Ramos (cell line): Measurements from ENCODE around the gene WFDC8.
"Not testable (repeated sequence)": the region's sequence is repeated elsewhere in the genome, so short reads cannot be mapped to it uniquely, and the experiment has no call there.

Source experiments
- in situ Hi-C: fragments of 300-500 bp; cut with MboI; formaldehyde crosslinking; loops from one replicate; pipeline ENCODE4 v1.14.3; 2022; ENCODE audit warnings: low sequenced_read_pairs; ENCODE audit not compliant: unreplicated experiment

The WFDC8 gene

GRCh38 chr20:45579184-45579583 is at the start of gene WFDC8:
WFDC8 (minus strand) TSS chr20:45579284; CDS start chr20:45579247, 37 bp downstream.
- in situ Hi-C loops = no loop called here

DNA sequence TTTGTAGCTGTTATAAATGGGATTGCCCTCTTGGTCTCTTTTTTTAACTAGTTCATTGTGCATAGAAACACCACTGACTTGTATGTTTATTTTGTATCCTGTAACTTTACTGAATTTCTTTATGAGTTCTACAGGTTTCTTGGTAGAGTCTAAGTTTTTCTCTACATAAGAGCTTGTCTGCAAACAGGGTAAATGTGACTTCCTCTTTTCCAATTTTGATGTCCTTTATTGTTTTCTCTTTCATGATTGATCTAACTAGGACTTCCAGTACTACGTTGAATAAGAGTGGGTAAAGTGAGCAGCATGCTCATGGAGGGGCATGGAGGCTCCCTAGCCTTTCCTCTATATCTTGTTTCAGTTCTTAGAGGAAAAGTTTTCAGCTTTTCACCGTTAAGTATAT is 47.5 kb upstream of the WFDC8 start:
- in situ Hi-C loops = no loop called here

DNA sequence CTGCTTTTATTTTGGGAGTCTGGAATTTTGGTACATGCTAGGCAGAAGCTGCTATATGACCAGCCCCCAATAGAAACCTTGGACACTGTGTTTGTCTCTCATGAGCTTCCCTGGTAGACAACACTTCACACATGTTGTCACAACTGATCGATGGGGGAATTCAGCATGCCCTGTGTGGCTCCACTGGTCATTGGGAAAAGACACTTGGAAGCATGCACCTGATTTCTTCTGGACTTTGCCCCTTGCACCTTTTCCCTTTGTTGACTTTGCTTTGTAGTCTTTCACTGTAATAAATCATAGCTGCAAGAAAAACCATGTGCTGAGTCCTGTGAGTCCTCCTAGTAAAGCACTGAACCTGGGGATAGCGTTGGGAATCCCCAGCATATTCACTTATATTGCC is 42.5 kb upstream of the WFDC8 start:
- in situ Hi-C loops = no loop called here

- in situ Hi-C loops = no loop called here
Observed at GRCh38 chr20:45617591-45617990, 38.5 kb upstream of the WFDC8 start.

- in situ Hi-C loops = no loop called here
Observed at GRCh38 chr20:45612314-45612713, 33.2 kb upstream of the WFDC8 start.

DNA sequence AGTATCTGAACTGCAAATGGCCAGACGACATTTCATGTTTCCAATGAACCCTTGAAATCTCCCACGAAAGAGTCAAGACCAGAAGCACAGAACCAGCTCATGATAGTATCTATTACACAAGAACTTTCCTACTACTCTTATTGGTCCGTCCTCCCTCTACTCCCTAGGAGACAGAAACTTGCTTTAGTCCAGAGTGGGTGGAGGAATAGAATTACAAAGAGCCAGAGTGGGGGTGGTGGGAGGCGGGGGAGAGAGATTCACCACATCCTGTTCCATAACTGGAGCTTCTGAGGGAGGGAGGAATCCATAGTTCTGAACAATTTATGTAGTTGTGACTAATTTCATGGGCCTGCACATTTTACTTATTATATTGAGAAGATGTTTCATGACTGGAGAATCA is 32.0 kb upstream of the WFDC8 start:
- in situ Hi-C loops = no loop called here

DNA sequence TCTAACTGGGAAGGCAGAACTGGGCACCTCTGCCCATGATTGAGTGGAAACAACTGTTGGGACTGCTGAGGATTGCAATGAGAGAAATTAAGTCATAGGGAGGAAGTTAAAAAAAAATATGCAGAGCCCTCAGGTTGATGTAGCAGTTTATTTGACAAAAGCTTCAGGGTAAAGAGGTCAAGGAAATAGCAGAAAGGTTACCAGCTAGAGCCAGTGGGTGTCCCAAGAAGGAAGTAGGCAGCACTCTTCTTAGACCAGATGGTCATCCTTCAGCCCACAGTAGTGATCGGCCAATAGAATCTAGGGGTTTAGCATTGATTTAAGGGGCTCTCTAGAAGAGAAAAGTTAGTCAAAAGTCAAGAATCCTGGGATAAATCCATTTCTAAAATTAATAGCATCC is 28.7 kb upstream of the WFDC8 start:
- in situ Hi-C loops = no loop called here

- in situ Hi-C loops = no loop called here
Observed at GRCh38 chr20:45595235-45595634, 16.2 kb upstream of the WFDC8 start.

- in situ Hi-C loops = no loop called here
Observed at GRCh38 chr20:45593498-45593897, 14.4 kb upstream of the WFDC8 start.

- in situ Hi-C loops = no loop called here
Observed at GRCh38 chr20:45592574-45593189, 13.6 kb upstream of the WFDC8 start.

GRCh38 chr20:45589725-45590124 is 10.6 kb upstream of the WFDC8 start:
- in situ Hi-C loops = no loop called here

DNA sequence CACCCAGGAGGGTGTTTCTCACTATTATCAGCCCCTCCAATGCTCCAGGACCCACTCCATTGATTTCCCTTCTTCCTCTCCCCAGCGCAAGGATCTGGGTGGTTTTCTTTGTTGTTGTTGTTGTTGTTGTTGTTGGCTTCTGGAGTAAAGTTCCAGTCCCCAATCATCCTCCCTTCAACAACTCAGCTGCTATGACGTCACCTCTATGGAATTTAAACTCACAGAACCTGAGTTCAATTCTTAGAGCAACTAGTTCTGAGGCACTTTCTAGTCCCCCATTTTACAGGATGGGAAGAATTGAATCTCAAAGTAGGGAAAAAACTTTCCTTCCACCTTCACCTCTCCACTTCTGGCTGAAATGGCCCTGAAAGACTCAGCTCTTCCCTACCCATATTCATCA is 9.7 kb upstream of the WFDC8 start:
- in situ Hi-C loops = no loop called here

DNA sequence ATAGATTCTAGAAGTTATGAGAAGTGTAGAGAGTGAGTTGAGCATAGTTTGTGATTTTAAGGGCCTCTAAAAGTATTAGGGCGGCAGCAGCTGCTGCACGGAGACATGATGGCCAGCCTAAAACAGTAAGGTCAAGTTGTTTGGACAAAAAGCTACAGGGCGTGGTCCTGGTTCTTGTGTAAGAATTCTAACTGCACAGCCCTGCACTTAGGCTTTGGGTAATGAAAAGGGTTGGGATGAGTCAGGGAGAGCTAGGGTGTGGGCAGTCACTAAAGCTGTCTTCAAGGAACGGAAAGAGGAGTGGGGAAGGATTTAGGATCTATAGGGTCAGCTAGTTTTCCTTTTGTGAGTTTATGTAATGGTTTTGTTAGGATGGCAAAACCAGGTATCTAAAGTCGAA is 6.9 kb upstream of the WFDC8 start:
- in situ Hi-C loops = not testable (repeated sequence)

DNA sequence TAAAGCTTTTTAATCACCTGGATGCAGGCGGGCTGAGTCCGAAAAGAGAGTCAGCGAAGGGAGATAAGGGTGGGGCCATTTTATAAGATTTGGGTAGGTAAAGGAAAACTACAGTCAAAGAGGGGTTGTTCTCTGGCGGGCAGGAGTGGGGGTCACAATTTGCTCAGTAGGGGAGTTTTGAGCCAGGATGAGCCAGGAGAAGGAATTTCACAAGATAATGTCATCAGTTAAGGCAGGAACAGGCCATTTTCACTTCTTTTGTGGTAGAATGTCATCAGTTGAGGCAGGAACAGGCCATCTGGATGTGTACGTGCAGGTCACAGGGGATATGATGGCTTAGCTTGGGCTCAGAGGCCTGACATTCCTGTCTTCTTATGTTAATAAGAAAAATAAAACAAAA is 5.2 kb upstream of the WFDC8 start:
- in situ Hi-C loops = not testable (repeated sequence)

- in situ Hi-C loops = no loop called here
Observed at GRCh38 chr20:45583502-45583901, 4.4 kb upstream of the WFDC8 start.

GRCh38 chr20:45581702-45582101 is 2.6 kb upstream of the WFDC8 start:
- in situ Hi-C loops = no loop called here

- in situ Hi-C loops = no loop called here
Observed at GRCh38 chr20:45578231-45578630, 853 bp downstream of the WFDC8 start.

- in situ Hi-C loops = no loop called here
Observed at GRCh38 chr20:45576995-45577394, 2.1 kb downstream of the WFDC8 start.

GRCh38 chr20:45575931-45576330 is 3.2 kb downstream of the WFDC8 start:
- in situ Hi-C loops = no loop called here

DNA sequence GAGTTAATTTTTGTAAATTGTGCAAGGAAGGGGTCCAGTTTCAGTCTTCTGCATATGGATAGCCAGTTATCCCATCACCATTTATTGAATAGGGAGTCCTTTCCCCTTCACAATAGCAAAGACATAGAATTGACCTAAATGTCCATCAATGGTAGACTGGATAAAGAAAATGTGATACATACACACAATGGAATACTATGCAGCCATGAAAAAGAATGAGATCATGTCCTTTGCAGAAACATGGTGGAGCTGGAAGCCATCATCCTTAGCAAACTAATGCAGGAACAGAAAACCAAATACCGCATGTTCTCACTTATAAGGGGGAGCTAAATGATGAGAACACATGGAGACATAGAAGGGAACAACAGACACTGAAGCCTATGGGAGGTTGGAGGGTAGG is 9.4 kb downstream of the WFDC8 start:
- in situ Hi-C loops = not testable (repeated sequence)

DNA sequence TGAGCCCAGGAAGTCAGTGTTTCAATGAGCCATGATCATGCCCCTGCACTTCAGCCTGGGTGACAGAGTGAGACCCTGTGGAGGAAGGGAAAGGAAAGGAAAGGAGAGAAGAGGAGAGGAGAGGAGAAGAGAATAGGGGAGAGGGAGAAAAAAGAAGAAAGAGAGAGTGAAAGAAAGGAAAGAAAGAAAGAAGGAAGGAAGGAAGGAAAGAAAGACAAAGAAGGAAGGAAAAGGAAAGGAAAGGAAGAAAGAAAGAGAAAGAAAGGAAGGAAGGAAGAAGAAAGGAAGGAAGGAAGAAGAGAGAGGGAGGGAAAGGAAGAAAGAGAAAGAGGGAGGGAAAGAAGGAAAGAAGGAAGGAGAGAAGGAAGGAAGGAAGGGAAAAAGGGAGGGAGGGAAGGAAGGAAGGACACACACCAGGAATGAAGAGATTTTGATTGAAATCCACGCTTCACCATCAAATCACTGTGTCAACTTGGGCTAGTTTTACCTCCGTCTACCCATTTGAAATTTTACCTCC is 14.3 kb downstream of the WFDC8 start:
- in situ Hi-C loops = no loop called here

DNA sequence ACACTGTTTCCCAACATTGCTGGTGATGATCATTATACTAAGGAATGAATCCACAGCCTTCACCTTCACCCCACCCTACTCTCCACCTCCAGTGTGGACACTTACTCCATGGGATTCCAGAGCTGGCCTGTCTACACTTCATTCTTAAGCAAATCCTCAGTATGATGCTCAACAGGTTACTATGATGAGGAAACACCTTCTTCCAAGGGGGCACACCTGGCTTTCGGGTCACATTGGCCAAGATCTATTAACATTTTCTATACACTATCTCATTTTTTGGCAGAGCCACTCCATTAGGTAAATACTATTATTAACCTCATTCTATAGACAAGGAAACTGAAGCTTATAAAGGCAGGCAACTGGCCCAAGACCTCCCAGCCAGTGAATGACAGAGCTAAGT is 23.9 kb downstream of the WFDC8 start:
- in situ Hi-C loops = no loop called here

- in situ Hi-C loops = no loop called here
Observed at GRCh38 chr20:45552456-45552855, 26.6 kb downstream of the WFDC8 start.
